D721Med (cell line): ENCODE data around the gene FSTL5.

Experiments used
- DNase-seq: peaks from one replicate; pipeline ENCODE4 v3.0.0; 2011; ENCODE audit warnings: low spot score; ENCODE audit not compliant: insufficient read length
- FAIRE-seq: peaks from 2 replicates; lab custom pipeline; 2011; peaks lifted over from hg19 to GRCh38; lab: Jason Lieb, UNC
- TF ChIP-seq, protein P1 (sequence below): IDR thresholded peaks from 2 replicates; pipeline ENCODE4 v1.5.1; 2012; ENCODE audit warnings: mild to moderate bottlenecking, control low read depth; ENCODE audit not compliant: insufficient read depth; ENCODE audit errors: missing control alignments

Gene FSTL5

DNA sequence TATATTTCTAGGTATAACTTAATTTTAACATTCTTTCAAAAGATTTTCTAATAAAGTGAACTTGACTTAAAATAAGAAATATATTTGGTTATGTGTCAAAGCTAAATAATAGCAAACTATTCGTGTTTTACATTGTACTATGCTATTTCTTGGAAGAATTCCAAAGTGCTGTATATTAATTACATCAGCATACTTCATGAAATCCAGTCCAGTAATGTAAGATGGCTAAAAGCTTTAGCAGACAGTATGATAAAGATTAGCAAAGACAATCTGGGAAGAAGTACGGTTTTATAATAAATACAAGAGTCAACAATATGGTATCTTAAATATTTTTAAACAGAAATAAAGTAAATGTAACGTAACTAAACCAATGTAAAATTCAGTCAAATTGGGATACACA, 125.7 kb downstream of the FSTL5 start:
- no peak for DNase-seq
- TF ChIP-seq, protein P1, sequence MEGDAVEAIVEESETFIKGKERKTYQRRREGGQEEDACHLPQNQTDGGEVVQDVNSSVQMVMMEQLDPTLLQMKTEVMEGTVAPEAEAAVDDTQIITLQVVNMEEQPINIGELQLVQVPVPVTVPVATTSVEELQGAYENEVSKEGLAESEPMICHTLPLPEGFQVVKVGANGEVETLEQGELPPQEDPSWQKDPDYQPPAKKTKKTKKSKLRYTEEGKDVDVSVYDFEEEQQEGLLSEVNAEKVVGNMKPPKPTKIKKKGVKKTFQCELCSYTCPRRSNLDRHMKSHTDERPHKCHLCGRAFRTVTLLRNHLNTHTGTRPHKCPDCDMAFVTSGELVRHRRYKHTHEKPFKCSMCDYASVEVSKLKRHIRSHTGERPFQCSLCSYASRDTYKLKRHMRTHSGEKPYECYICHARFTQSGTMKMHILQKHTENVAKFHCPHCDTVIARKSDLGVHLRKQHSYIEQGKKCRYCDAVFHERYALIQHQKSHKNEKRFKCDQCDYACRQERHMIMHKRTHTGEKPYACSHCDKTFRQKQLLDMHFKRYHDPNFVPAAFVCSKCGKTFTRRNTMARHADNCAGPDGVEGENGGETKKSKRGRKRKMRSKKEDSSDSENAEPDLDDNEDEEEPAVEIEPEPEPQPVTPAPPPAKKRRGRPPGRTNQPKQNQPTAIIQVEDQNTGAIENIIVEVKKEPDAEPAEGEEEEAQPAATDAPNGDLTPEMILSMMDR: no peak
- no peak for FAIRE-seq

DNA sequence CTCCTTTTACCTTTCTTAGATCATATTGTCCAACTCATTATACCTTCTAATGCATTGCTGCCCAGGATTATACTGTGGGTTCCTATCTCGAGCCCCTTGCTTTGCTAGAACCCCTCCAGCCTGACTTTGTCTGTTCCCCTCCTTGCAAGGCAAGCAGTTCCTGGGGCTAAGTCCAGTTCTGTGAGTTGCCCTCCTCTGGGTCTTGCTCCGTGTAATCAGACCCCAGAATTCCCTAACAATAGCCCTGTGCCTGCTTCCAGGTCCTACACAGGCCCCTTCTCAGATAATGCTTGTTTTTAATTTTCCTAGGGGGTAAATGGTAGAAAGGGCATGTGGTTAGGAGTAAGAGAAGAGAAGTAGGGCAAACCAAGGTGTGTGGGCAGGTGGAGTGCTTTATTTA, 145.9 kb downstream of the FSTL5 start:
- no peak for DNase-seq
- TF ChIP-seq, protein P1: no peak
- FAIRE-seq: no peak

DNA sequence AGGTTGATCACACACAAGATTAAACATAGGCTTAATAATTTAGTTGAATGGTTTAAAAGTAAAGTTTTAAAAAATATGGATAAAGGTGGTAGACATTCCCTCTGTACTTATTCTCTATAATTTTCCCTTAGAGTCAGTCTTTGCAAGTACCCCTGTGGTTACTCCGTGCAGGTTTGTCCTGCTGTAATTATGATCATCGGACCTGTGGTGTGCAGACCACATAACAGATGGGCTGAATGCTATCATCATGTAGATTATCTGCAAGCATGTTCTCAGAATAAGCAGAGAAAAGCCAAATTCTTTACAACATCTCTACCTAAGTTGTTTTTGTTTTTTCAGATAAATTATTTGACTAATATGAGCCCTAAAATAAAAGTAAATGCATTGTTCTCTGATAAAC, 146.8 kb downstream of the FSTL5 start:
- DNase-seq (no peak), FAIRE-seq (peak; percentile 93)
- TF ChIP-seq, protein P1: no peak

DNA sequence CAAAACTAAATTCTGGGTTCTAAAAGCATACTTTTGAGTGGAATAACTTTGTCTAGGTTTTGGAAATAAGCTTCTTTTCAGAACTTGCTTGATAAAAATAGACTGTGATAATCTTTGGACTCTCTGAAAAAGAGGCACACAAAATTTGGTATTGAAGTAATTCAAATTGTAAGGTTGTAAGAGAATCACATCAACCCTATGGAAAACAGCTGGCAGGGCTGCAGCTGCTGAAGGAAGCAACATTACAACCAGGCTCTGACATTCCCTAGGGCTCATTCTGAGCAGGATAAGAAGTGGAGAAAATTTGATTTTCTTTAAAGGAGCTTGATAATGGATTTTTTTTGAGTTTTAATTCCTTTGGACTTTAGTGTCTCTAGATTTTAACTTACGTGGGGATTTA, 147.6 kb downstream of the FSTL5 start:
- TF ChIP-seq, protein P1: no peak
- FAIRE-seq: peak; percentile 46
- no peak for DNase-seq

DNA sequence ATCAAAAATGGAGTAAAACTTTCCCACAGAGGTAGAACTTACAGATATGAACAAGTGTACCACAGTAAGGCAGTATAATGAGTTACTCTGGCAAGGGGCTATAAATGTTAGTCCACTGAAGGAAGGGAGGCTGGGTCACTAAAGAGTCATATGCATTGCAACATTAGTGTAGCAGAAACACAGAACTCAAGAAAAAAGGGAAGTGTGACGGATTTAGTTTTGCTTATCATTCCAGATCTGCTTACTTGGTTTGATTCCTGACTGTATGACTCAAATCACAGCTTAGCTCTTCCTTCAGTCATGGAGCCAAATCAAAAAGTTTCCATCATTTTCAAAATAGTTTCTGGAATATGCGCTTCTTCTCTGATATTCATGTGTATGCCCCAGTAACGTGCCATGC, 148.7 kb downstream of the FSTL5 start:
- DNase-seq (no peak), FAIRE-seq (no peak)
- TF ChIP-seq, protein P1: no peak

DNA sequence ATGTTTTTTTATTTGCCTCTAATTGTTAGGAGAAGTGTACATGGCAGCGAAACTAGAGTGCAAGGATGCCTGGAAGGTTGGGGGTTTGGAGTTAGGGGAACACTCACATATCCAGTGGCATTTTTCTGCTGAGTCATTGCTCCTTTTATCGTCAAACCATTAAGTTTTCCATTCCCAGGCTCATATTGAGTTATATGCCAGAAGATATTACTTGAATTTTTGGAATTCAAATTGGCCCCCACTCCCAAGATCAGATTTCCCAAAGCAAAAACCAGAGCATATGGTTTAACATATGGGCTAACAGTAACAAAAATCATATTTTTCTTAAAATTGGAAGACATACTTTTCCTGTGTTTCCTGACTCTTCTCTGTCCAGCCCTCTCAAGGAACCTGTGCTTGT, 152.7 kb downstream of the FSTL5 start:
- FAIRE-seq: no peak
- TF ChIP-seq, protein P1: no peak
- no peak for DNase-seq

DNA sequence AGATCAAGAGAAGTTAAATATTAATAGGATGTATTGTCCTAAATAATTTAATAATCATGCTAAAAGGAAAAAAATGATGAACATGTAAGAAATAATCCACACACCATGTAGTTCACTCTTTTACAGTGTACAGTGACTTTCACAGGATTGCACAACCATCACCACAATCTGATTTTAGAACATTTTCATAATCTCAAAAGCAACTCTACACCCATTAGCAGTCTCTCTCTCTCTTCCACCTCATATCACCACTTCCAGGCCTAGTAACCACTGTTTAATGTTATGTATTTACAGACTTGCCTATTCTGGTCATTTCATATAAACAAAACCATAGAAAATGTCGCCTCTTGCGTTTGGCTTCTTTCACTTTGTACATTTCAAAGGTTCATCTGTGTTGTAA, 153.4 kb downstream of the FSTL5 start:
- DNase-seq (no peak), FAIRE-seq (peak; percentile 69)
- TF ChIP-seq, protein P1: no peak
